ENCODE measurements around the gene SYPL2. TPM values are rescaled to one million over a fixed set of nuclear protein-coding genes. Genes with fewer than 3 reads are reported as not detected.

The SYPL2 gene
- total RNA-seq, 1 experiment from 2014 or later = 1.3 TPM

DNA sequence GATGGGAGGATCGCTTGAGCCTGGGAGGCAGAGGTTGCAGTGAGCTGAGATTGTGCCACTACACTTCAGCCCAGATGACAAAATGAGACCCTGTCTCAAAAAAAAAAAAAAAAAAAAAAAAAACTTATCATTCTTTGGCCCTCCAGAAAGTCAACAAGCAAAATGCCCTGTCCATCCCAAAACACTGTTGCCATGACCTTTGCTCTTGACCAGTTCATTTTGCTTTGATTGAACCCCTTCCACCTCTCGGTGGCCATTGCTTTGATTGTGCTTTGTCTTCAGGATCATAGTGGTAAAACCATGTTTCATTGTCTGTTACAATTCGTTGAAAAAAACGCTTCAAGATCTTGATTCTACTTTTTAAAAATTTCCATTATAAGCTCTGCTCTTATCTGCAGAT lies 8.5 kb upstream of the SYPL2 start (continued):
- TF ChIP-seq, protein P1, sequence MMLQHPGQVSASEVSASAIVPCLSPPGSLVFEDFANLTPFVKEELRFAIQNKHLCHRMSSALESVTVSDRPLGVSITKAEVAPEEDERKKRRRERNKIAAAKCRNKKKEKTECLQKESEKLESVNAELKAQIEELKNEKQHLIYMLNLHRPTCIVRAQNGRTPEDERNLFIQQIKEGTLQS (IDR thresholded peaks at IDR 0.05) = no peak
- TF ChIP-seq POLR2A (IDR thresholded peaks at IDR 0.05; ENCODE audit: borderline replicate concordance, extremely low read depth, insufficient read depth, insufficient read length) (no peak), SP1 (IDR thresholded peaks at IDR 0.05; ENCODE audit: low read depth) (no peak), ZFX (IDR thresholded peaks at IDR 0.05) (no peak), POLR2AphosphoS5 (IDR thresholded peaks at IDR 0.05; ENCODE audit: low read depth, low read length) (no peak), EZH2phosphoT487 (IDR thresholded peaks at IDR 0.05; ENCODE audit: borderline replicate concordance) (no peak)
- TF ChIP-seq, protein P2, sequence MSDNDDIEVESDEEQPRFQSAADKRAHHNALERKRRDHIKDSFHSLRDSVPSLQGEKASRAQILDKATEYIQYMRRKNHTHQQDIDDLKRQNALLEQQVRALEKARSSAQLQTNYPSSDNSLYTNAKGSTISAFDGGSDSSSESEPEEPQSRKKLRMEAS (IDR thresholded peaks at IDR 0.05) = no peak
- TF ChIP-seq, protein P3, sequence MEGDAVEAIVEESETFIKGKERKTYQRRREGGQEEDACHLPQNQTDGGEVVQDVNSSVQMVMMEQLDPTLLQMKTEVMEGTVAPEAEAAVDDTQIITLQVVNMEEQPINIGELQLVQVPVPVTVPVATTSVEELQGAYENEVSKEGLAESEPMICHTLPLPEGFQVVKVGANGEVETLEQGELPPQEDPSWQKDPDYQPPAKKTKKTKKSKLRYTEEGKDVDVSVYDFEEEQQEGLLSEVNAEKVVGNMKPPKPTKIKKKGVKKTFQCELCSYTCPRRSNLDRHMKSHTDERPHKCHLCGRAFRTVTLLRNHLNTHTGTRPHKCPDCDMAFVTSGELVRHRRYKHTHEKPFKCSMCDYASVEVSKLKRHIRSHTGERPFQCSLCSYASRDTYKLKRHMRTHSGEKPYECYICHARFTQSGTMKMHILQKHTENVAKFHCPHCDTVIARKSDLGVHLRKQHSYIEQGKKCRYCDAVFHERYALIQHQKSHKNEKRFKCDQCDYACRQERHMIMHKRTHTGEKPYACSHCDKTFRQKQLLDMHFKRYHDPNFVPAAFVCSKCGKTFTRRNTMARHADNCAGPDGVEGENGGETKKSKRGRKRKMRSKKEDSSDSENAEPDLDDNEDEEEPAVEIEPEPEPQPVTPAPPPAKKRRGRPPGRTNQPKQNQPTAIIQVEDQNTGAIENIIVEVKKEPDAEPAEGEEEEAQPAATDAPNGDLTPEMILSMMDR (IDR thresholded peaks at IDR 0.05 in 2 of 3, conservative IDR thresholded peaks at IDR 0.05 in 1 of 3; ENCODE audit: borderline replicate concordance in 1 of 3, insufficient read depth in 1 of 3, low read depth in 2 of 3, low read length in 2 of 3) = no peak

DNA sequence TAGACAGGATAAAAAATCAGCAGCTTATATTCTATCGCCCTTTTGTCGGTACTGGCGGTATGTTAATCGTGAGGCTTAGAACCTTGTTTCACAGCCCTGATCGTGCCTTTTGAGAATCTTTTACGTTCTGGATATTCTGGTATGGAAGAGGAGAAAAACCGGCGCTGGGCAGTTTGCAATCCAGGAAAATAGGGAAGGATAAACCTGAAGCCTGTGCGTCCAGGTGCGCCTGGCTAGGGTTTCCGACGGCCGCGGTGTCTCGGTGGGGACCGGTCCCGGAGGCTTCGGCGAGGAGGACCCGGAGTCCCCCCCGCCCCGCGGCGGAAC lies 258 bp upstream of the SYPL2 start:
- ChIA-PET POLR2A (no interaction called here), CTCF (no interaction called here)
- TF ChIP-seq POLR2A (IDR thresholded peaks at IDR 0.05; ENCODE audit: borderline replicate concordance, extremely low read depth, insufficient read depth, insufficient read length) (no peak), SP1 (IDR thresholded peaks at IDR 0.05; ENCODE audit: low read depth) (no peak), YY1 (IDR thresholded peaks at IDR 0.05; ENCODE audit: extremely low read depth, insufficient replicate concordance, low read depth, low read length) (no peak), FOSL1 (IDR thresholded peaks at IDR 0.05; ENCODE audit: low read depth) (no peak), POLR2AphosphoS5 (IDR thresholded peaks at IDR 0.05; ENCODE audit: low read depth, low read length) (no peak), SIN3A (IDR thresholded peaks at IDR 0.05; ENCODE audit: low read depth) (no peak), TCF7L2 (IDR thresholded peaks at IDR 0.05; ENCODE audit: borderline replicate concordance, extremely low read depth, insufficient read depth, insufficient read length) (no peak), JUND (IDR thresholded peaks at IDR 0.05) (no peak), EGR1 (IDR thresholded peaks at IDR 0.05; ENCODE audit: low read depth) (no peak), SRF (IDR thresholded peaks at IDR 0.05; ENCODE audit: low read depth) (no peak)
- TF ChIP-seq, protein P2 (IDR thresholded peaks at IDR 0.05) = no peak
- TF ChIP-seq, protein P4, sequence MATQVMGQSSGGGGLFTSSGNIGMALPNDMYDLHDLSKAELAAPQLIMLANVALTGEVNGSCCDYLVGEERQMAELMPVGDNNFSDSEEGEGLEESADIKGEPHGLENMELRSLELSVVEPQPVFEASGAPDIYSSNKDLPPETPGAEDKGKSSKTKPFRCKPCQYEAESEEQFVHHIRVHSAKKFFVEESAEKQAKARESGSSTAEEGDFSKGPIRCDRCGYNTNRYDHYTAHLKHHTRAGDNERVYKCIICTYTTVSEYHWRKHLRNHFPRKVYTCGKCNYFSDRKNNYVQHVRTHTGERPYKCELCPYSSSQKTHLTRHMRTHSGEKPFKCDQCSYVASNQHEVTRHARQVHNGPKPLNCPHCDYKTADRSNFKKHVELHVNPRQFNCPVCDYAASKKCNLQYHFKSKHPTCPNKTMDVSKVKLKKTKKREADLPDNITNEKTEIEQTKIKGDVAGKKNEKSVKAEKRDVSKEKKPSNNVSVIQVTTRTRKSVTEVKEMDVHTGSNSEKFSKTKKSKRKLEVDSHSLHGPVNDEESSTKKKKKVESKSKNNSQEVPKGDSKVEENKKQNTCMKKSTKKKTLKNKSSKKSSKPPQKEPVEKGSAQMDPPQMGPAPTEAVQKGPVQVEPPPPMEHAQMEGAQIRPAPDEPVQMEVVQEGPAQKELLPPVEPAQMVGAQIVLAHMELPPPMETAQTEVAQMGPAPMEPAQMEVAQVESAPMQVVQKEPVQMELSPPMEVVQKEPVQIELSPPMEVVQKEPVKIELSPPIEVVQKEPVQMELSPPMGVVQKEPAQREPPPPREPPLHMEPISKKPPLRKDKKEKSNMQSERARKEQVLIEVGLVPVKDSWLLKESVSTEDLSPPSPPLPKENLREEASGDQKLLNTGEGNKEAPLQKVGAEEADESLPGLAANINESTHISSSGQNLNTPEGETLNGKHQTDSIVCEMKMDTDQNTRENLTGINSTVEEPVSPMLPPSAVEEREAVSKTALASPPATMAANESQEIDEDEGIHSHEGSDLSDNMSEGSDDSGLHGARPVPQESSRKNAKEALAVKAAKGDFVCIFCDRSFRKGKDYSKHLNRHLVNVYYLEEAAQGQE (IDR thresholded peaks at IDR 0.05; ENCODE audit: low read depth) = no peak
- TF ChIP-seq, protein P5, sequence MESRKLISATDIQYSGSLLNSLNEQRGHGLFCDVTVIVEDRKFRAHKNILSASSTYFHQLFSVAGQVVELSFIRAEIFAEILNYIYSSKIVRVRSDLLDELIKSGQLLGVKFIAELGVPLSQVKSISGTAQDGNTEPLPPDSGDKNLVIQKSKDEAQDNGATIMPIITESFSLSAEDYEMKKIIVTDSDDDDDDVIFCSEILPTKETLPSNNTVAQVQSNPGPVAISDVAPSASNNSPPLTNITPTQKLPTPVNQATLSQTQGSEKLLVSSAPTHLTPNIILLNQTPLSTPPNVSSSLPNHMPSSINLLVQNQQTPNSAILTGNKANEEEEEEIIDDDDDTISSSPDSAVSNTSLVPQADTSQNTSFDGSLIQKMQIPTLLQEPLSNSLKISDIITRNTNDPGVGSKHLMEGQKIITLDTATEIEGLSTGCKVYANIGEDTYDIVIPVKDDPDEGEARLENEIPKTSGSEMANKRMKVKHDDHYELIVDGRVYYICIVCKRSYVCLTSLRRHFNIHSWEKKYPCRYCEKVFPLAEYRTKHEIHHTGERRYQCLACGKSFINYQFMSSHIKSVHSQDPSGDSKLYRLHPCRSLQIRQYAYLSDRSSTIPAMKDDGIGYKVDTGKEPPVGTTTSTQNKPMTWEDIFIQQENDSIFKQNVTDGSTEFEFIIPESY (IDR thresholded peaks at IDR 0.05; ENCODE audit: extremely low read depth, insufficient replicate concordance, low read length) = no peak
- TF ChIP-seq, protein P1 (IDR thresholded peaks at IDR 0.05) = no peak

More for the DNA sequence above, 258 bp upstream of the SYPL2 start:
- peaks cover 23% of the 10 kb centered on the region for H3K27me3 ChIP-seq (ENCODE audit: insufficient read depth, low read length)
- no TSS peak for BruUV-seq (replicated peaks)
- peak overlapping the region; percentile 77 for H3K4me2 ChIP-seq (ENCODE audit: low read length)
- peak overlapping the region; percentile 46 to 54 for H3K4me3 ChIP-seq (replicated peaks in 1 of 2; ENCODE audit: low read depth in 1 of 2, low read length in 2 of 2)
- H3K9me2 ChIP-seq (ENCODE audit: insufficient read depth) = no peaks in the 10 kb centered on the region
- H3K9ac ChIP-seq (ENCODE audit: low read length) = peak overlapping the region; percentile 29; the same call in 1 of the 2 replicates
- H3K27ac ChIP-seq (ENCODE audit: low read depth, low read length) = no peak overlapping the region
- ATAC-seq = no peak
- H3K36me3 ChIP-seq (ENCODE audit: control insufficient read depth in 1 of 2, insufficient read depth in 2 of 2, low read length in 2 of 2) = no peaks in the 10 kb centered on the region
- no peak for DNase-seq (ENCODE audit: low read depth, low spot score)
- H3K9me3 ChIP-seq (ENCODE audit: control insufficient read depth in 1 of 2, insufficient read depth in 1 of 2, low read depth in 1 of 2, low read length in 2 of 2) = no peaks in the 10 kb centered on the region
- no peaks in the 10 kb centered on the region for H3K79me2 ChIP-seq (ENCODE audit: insufficient read depth, low read length)
- no peak overlapping the region for H2AFZ ChIP-seq (ENCODE audit: low read depth, low read length, poor library complexity, severe bottlenecking)
- no peaks in the 10 kb centered on the region for H4K20me1 ChIP-seq (ENCODE audit: insufficient read depth)
- intact Hi-C loops (cut with micrococcal nuclease) = no loop called here
- RAD21 ChIA-PET (ENCODE audit: low non-redundant PET in 1 of 2, low total read pairs in 2 of 2, uncharacterized antibody in 2 of 2, unreplicated experiment in 2 of 2) = no interaction called here
- H3K4me1 ChIP-seq (ENCODE audit: control insufficient read depth in 1 of 2, insufficient read depth in 2 of 2, low read length in 2 of 2) = peaks cover 0 to 10% of the 10 kb centered on the region in 2 experiments; a peak in 1 of 4 replicates
